Activated CD4-positive, alpha-beta T cell treated with anti-CD3 and anti-CD28 coated beads, Interleukin-2, amount 10 ng/mL, durations not matched to agents 7 days and 5 days (primary cell): ENCODE data around the gene FETUB. TPM values are rescaled to one million over a fixed set of nuclear protein-coding genes. Genes with fewer than 3 reads are reported as not detected.
"Not testable (repeated sequence)": the region's sequence is repeated elsewhere in the genome, so short reads cannot be mapped to it uniquely, and the experiment has no call there.

Experiments used
- CTCF ChIA-PET: fragments of 350-600 bp; sonication (Branson Sonifier 250); formaldehyde crosslinking; loops from one replicate; lab custom pipeline; 2021; ENCODE audit warnings: antibody characterized with exemption; lab: Charles Lee
- POLR2A ChIA-PET: fragments of 350-600 bp; sonication (Branson Sonifier 250); formaldehyde crosslinking; loops from one replicate; lab custom pipeline; 2021; ENCODE audit warnings: antibody characterized with exemption; lab: Charles Lee
- DNase-seq: peaks from one replicate; pipeline ENCODE4 v3.0.0-alpha.2; 2020
- H3K27ac Mint-ChIP-seq: one replicate; pipeline ENCODE4 v1.8.0; 2021; ENCODE audit warnings: mild to moderate bottlenecking, moderate library complexity, mixed read lengths
- H3K27me3 Mint-ChIP-seq: one replicate; pipeline ENCODE4 v1.8.0; 2021; ENCODE audit warnings: mixed read lengths
- H3K36me3 Mint-ChIP-seq: one replicate; pipeline ENCODE4 v1.8.0; 2021; ENCODE audit warnings: low read depth, mixed read lengths
- H3K4me1 Mint-ChIP-seq: one replicate; pipeline ENCODE4 v1.8.0; 2021; ENCODE audit warnings: mixed read lengths
- H3K4me3 Mint-ChIP-seq: one replicate; pipeline ENCODE4 v1.8.0; 2021; ENCODE audit warnings: mild to moderate bottlenecking, moderate library complexity, mixed read lengths
- H3K9me3 Mint-ChIP-seq: one replicate; pipeline ENCODE4 v1.8.0; 2021; ENCODE audit warnings: mixed read lengths
- total RNA-seq, 2 experiments: library from RNA; stranded (reverse); gene quantifications; one replicate each; pipeline ENCODE4 v1.2.3, GENCODE V29; 2021

The FETUB gene
- total RNA-seq, 2 experiments from 2014 or later, result not detected

DNA sequence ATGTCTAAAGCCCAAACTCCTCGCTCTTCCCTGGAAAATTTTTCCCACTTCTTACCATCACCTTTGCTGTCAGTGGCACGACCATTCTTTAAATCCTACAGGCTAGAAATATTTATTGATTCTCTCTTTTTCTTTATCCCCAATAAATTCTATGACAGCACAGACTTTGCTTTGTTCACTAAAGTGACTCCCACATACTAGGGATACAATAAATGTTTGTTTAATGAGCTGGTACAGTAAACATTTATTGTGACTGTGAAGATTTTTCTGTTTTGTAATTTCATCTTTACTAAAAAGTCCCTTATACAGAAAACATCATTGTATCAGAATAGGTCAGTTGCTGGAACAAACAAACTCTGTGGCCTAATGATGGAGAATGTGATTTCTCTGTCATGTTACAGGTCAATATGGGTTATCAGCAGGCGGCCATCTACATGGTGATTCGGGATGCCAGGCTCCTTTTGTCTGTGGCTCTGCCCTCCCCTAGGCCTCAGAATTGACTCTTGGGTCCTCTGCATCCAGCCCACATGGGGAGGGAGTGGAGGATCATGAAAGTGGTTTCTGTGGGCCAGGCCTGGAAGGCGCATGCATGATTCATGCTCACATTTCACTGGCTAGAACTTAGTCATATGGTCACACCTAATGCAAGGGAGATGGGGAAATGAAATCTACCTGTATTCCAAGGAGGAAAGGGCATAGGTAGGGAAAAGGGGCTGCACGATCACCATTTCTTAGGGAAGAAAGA, 54.3 kb downstream of the FETUB start:
- Mint-ChIP-seq H3K9me3 (no peaks in the 10 kb centered on the region), H3K27me3 (peaks cover 10% of the 10 kb centered on the region), H3K4me3 (no peak overlapping the region), H3K4me1 (no peaks in the 10 kb centered on the region), H3K36me3 (no peaks in the 10 kb centered on the region), H3K27ac (no peak overlapping the region)
- CTCF ChIA-PET, result no interaction called here
- POLR2A ChIA-PET, result no interaction called here
- DNase-seq, result no peak

GRCh38 chr3:186696522-186696921, 56.3 kb downstream of the FETUB start:
- Mint-ChIP-seq H3K27ac (no peak overlapping the region), H3K9me3 (no peaks in the 10 kb centered on the region), H3K4me3 (no peak overlapping the region), H3K27me3 (peaks cover 7% of the 10 kb centered on the region), H3K36me3 (no peaks in the 10 kb centered on the region), H3K4me1 (no peaks in the 10 kb centered on the region)
- CTCF ChIA-PET, result no interaction called here
- POLR2A ChIA-PET, result no interaction called here
- DNase-seq, result no peak

DNA sequence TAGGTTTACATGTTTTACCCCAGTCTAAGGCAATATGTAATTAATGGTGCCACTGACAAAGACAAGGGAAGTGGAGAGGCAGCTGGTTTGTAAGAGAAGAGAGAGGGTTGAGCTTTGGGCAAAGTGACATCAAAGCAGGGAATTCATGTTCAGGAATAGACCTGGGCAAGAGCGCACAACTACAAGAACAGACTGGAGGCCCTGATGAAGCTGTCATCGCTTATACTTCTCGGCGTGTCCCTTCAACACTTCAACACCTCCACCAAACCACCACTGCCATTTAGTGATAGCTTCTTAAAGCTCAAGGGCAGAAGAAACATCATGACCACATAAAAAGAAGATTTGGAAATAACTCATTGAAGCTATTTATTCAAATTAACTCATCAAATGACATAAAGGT, 57.3 kb downstream of the FETUB start:
- Mint-ChIP-seq H3K27me3 (peaks cover 12% of the 10 kb centered on the region), H3K36me3 (no peaks in the 10 kb centered on the region), H3K27ac (no peak overlapping the region), H3K9me3 (no peaks in the 10 kb centered on the region), H3K4me1 (no peaks in the 10 kb centered on the region), H3K4me3 (no peak overlapping the region)
- DNase-seq, result no peak
- ChIA-PET POLR2A (no interaction called here), CTCF (no interaction called here)

DNA sequence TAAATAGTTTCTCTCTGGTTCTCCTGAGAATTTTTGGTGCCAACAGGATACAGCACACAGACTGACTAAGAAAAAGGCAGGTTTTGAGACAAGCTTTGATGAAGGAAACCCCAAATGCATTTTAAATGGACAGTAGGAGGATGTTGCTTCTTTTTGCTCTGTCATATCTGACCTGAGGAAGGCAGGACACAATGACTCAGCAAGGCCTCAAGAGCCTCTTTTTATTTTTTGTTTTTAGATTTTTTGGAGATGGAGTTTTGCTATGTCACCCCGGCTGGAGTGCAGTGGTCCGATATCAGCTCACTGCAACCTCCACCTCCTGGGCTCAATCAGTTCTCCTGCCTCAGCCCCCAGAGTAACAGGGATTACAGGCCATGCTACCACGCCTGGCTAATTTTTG, 60.1 kb downstream of the FETUB start:
- CTCF ChIA-PET, result no interaction called here
- no peaks in the 10 kb centered on the region for H3K4me1 Mint-ChIP-seq
- H3K4me3 Mint-ChIP-seq, result no peak overlapping the region
- DNase-seq, result no peak
- H3K27me3 Mint-ChIP-seq, result peaks cover 27% of the 10 kb centered on the region
- H3K9me3 Mint-ChIP-seq, result no peaks in the 10 kb centered on the region
- no peaks in the 10 kb centered on the region for H3K36me3 Mint-ChIP-seq
- POLR2A ChIA-PET, result no interaction called here
- H3K27ac Mint-ChIP-seq, result no peak overlapping the region

DNA sequence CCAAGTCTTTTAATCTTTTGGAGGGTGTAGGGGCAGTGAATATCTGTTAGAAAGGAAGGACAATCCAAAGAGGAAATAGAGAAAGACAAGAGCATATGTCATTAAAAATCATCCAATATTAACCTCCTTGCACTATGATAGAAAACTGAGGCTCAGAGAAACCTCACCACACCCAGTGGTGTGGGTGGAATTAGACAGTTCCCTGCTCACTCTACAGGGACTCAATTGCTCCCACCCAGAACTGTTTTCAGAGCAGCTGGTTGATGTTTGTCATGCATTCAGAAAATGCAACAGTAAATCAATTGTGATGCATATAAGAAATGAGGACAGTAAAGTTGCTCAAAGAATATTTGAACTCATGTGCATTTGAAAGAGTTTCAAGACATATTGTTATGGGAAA, 62.3 kb downstream of the FETUB start:
- DNase-seq, H3K27ac Mint-ChIP-seq, H3K4me1 Mint-ChIP-seq, H3K9me3 Mint-ChIP-seq, H3K4me3 Mint-ChIP-seq, CTCF ChIA-PET, POLR2A ChIA-PET, H3K36me3 Mint-ChIP-seq: not testable (repeated sequence)
- peaks cover 42% of the 10 kb centered on the region for H3K27me3 Mint-ChIP-seq

Other genes with a start within 250 kb of the FETUB start
- 1 to 10 TPM; 4.5 to 5.7 TPM for gene CRYGS, start 96.0 kb upstream of the FETUB start, total RNA-seq
- gene TBCCD1, start 73.1 kb upstream of the FETUB start, total RNA-seq, result 10 to 100 TPM; 14.3 to 14.6 TPM
- 10 to 100 TPM; 54.9 to 57.3 TPM for gene DNAJB11, start 69.7 kb upstream of the FETUB start, total RNA-seq
- not detected for gene AHSG, start 27.3 kb upstream of the FETUB start, total RNA-seq
- gene HRG, start 25.6 kb downstream of the FETUB start, total RNA-seq, result not detected
- gene KNG1, start 77.0 kb downstream of the FETUB start, total RNA-seq, result not detected
- 100 to 1,000 TPM; 351 to 383 TPM for gene EIF4A2, start 143.2 kb downstream of the FETUB start, total RNA-seq
- gene RFC4, start 166.1 kb downstream of the FETUB start, total RNA-seq, result 100 to 1,000 TPM in 1 of 2 experiments, 10 to 100 TPM in 1; 85.5 to 105 TPM
- gene ADIPOQ, start 202.3 kb downstream of the FETUB start, total RNA-seq, result not detected